H1 (cell line): ENCODE results near the gene KLHDC1. TPM values are rescaled to one million over a fixed set of nuclear protein-coding genes. Genes with fewer than 3 reads are reported as not detected.

Source experiments
- ASH2L ChIP-seq: fragments of 200-600, 300-600 bp; sonication (generic); IDR thresholded peaks from one replicate; pipeline ENCODE4 v1.7.1; 2017; ENCODE audit warnings: low read length
- BCL11A ChIP-seq, 2 experiments: IDR thresholded peaks; one replicate each; pipeline ENCODE4 v1.6.1; 2011; ENCODE audit warnings: low read depth in 2 of 2, low read length in 2 of 2, mild to moderate bottlenecking in 2 of 2
- CTBP2 ChIP-seq: IDR thresholded peaks from 2 replicates; pipeline ENCODE4 v1.7.0; 2011; ENCODE audit warnings: borderline replicate concordance, mild to moderate bottlenecking, moderate library complexity, mixed read lengths, low read length; ENCODE audit not compliant: insufficient read depth, insufficient read length
- EZH2 ChIP-seq: fragments of 200-600 bp; sonication (generic); IDR thresholded peaks from 2 replicates; pipeline ENCODE4 v1.7.1; 2012; ENCODE audit warnings: low read depth, mild to moderate bottlenecking, moderate library complexity, low read length, inconsistent platforms; ENCODE audit not compliant: severe bottlenecking
- FOSL1 ChIP-seq: IDR thresholded peaks from 2 replicates; pipeline ENCODE4 v1.6.1; 2011; ENCODE audit warnings: mild to moderate bottlenecking, low read depth, low read length, moderate library complexity; ENCODE audit not compliant: insufficient read depth
- GABPA ChIP-seq: IDR thresholded peaks from 2 replicates; pipeline ENCODE4 v1.6.1; 2011; ENCODE audit warnings: mild to moderate bottlenecking, low read length, moderate library complexity, borderline replicate concordance; ENCODE audit not compliant: insufficient read depth
- GTF2F1 ChIP-seq: IDR thresholded peaks from 2 replicates; pipeline ENCODE4 v1.6.1; 2012; ENCODE audit warnings: low read depth, low read length, improper control_type of control experiment, borderline replicate concordance
- JUND ChIP-seq: IDR thresholded peaks from 2 replicates; pipeline ENCODE4 v1.6.1; 2011; ENCODE audit warnings: mild to moderate bottlenecking, improper control_type of control experiment, low read length
- NANOG ChIP-seq: IDR thresholded peaks from 2 replicates; pipeline ENCODE4 v1.6.1; 2011; ENCODE audit warnings: low read length, low read depth, mild to moderate bottlenecking, inconsistent platforms; ENCODE audit not compliant: insufficient read depth, poor library complexity, severe bottlenecking
- POLR2A ChIP-seq, 2 experiments: IDR thresholded peaks; 1 replicate in 1 of 2; 2 replicates in 1 of 2; pipeline ENCODE4 v1.6.1; 2011; ENCODE audit warnings: low read depth in 2 of 2, low read length in 2 of 2, mild to moderate bottlenecking in 2 of 2; ENCODE audit errors: control extremely low read depth in 1 of 2
- POU5F1 ChIP-seq: IDR thresholded peaks from 2 replicates; pipeline ENCODE4 v1.6.1; 2011; ENCODE audit warnings: low read depth, mild to moderate bottlenecking, low read length, moderate library complexity
- RXRA ChIP-seq: IDR thresholded peaks from 2 replicates; pipeline ENCODE4 v1.6.1; 2011; ENCODE audit warnings: low read depth, mild to moderate bottlenecking, low read length, moderate library complexity; ENCODE audit not compliant: insufficient read depth
- TAF7 ChIP-seq: optimal IDR thresholded peaks from 2 replicates; pipeline ENCODE3; 2011; ENCODE audit warnings: low read depth, mild to moderate bottlenecking, inconsistent platforms, low read length, moderate library complexity, borderline replicate concordance
- USF2 ChIP-seq: IDR thresholded peaks from 2 replicates; pipeline ENCODE4 v1.6.1; 2011; ENCODE audit warnings: low read length, improper control_type of control experiment
- polyA plus RNA-seq, 7 experiments: library from polyadenylated mRNA; depleted of rRNA in 3 of 7; stranded (reverse) in 5 of 7; unstranded in 2 of 7; fragments of >200 nt in 5 of 7; fragments of 200-250 nt in 2 of 7; gene quantifications; 1 replicate in 5 of 7; 2 replicates in 1 of 7; 4 replicates in 1 of 7; pipeline versions ENCODE4 v1.2.1 to v1.2.3, GENCODE V29; 2011 to 2013; ENCODE audit warnings: missing spikeins in 2 of 7, mixed read lengths in 2 of 7
- total RNA-seq: library from RNA; stranded (reverse); fragmentation: NEBNext Ultra II Directional; extraction: Animal tissue kit (Norgen Biotek cat#: 25700); gene quantifications from 2 replicates; pipeline ENCODE4 v1.2.1, GENCODE V29; 2021

KLHDC1 gene
- total and polyA plus RNA-seq, 2 of the 8 experiments (the other 6 are each of a cell fraction or from before 2014, with no cell fraction given) = 0.08 TPM; not detected in 1

- TF ChIP-seq CTBP2 = no peak
- peak; percentile 91 for TF ChIP-seq ASH2L
- TF ChIP-seq USF2 = no peak
- TF ChIP-seq GABPA = no peak
- no peak for TF ChIP-seq POU5F1
- TF ChIP-seq BCL11A (IDR thresholded peaks at IDR 0.05; ENCODE audit: low read depth in 2 of 2, low read length in 2 of 2) = no peak
- TF ChIP-seq GTF2F1 = no peak
- no peak for TF ChIP-seq NANOG
- no peak for TF ChIP-seq FOSL1
- peak; percentile 88 to 92 for TF ChIP-seq POLR2A (IDR thresholded peaks at IDR 0.05; ENCODE audit: control extremely low read depth in 1 of 2, low read depth in 2 of 2, low read length in 2 of 2)
- peak; percentile 66 for TF ChIP-seq TAF7
- TF ChIP-seq EZH2 = no peak
- TF ChIP-seq RXRA = no peak
- no peak for TF ChIP-seq JUND
Observed at GRCh38 chr14:49687942-49688700, 4.8 kb upstream of the KLHDC1 start, which contains the start of gene POLE2 (continued).
